Fibroblast of lung (primary cell): Measurements from ENCODE around the gene TRPM3. TPM values are rescaled to one million over a fixed set of nuclear protein-coding genes. Genes with fewer than 3 reads are reported as not detected.

Source experiments
- DNase-seq, 2 donors: peaks; one replicate each; pipeline versions ENCODE4 v3.0.0 to v3.0.0-alpha.2; 2010; ENCODE audit warnings: low read depth in 2 of 2
- H2AFZ ChIP-seq: 2 replicates; pipeline ENCODE4 v1.5.1; 2012; ENCODE audit warnings: low read length, control low read depth, inconsistent platforms
- H3K27ac ChIP-seq: 2 replicates; pipeline ENCODE4 v1.5.1; 2011; ENCODE audit warnings: low read length, control low read depth; ENCODE audit not compliant: insufficient read depth
- H3K27me3 ChIP-seq: 2 replicates; pipeline ENCODE4 v1.5.1; 2011; ENCODE audit warnings: mild to moderate bottlenecking, low read length; ENCODE audit not compliant: control insufficient read depth, insufficient read depth
- H3K36me3 ChIP-seq: 2 replicates; pipeline ENCODE4 v1.5.1; 2011; ENCODE audit warnings: low read length; ENCODE audit not compliant: control insufficient read depth, insufficient read depth
- H3K4me1 ChIP-seq: 2 replicates; pipeline ENCODE4 v1.5.1; 2011; ENCODE audit warnings: low read length; ENCODE audit not compliant: control insufficient read depth, insufficient read depth; ENCODE audit errors: extremely low read depth
- H3K4me2 ChIP-seq: 2 replicates; pipeline ENCODE4 v1.5.1; 2011; ENCODE audit warnings: low read length, control low read depth; ENCODE audit not compliant: insufficient read depth; ENCODE audit errors: extremely low read depth
- H3K4me3 ChIP-seq, 4 experiments: fragments of 200-600 bp in 1 of 4; sonication (generic) in 1 of 4; replicated peaks in 1 of 4; 2 replicates each; pipeline ENCODE4 v1.5.1; 2011 to 2016; ENCODE audit warnings: low read length in 4 of 4, low read depth in 3 of 4, mild to moderate bottlenecking in 3 of 4, control low read depth in 2 of 4, inconsistent platforms in 1 of 4, mixed read lengths in 1 of 4; ENCODE audit not compliant: insufficient read depth in 1 of 4; ENCODE audit errors: control extremely low read depth in 1 of 4
- H3K79me2 ChIP-seq: 2 replicates; pipeline ENCODE4 v1.5.1; 2012; ENCODE audit warnings: mild to moderate bottlenecking, low read length, inconsistent platforms; ENCODE audit not compliant: control insufficient read depth, insufficient read depth
- H3K9ac ChIP-seq: 2 replicates; pipeline ENCODE4 v1.5.1; 2011; ENCODE audit warnings: mild to moderate bottlenecking, low read length, control low read depth; ENCODE audit not compliant: insufficient read depth
- H3K9me3 ChIP-seq: 2 replicates; pipeline ENCODE4 v1.5.1; 2012; ENCODE audit warnings: low read depth, low read length; ENCODE audit not compliant: control insufficient read depth, insufficient read depth
- H4K20me1 ChIP-seq: 2 replicates; pipeline ENCODE4 v1.5.1; 2011; ENCODE audit warnings: low read length; ENCODE audit not compliant: control insufficient read depth, insufficient read depth; ENCODE audit errors: extremely low read depth
- EZH2 ChIP-seq: IDR thresholded peaks from 2 replicates; pipeline ENCODE4 v1.5.1; 2012; ENCODE audit warnings: low read length, control low read depth, mild to moderate bottlenecking; ENCODE audit errors: missing control alignments
- polyA plus RNA-seq, 2 donors: library from polyadenylated mRNA; depleted of rRNA in 1 of 2; stranded (reverse) in 1 of 2; unstranded in 1 of 2; fragments of >200 nt; gene quantifications; 2 replicates each; pipeline ENCODE4 v1.2.1, GENCODE V29; 2011 to 2012; ENCODE audit warnings: missing spikeins in 1 of 2
- total RNA-seq: library from RNA; depleted of rRNA; stranded (reverse); fragments of >200 nt; gene quantifications from 2 replicates; pipeline ENCODE4 v1.2.1, GENCODE V29; 2014
- TF ChIP-seq, protein P1 (sequence below), 2 donors: IDR thresholded peaks in 1 of 2; conservative IDR thresholded peaks in 1 of 2; 1 replicate in 1 of 2; 2 replicates in 1 of 2; pipeline ENCODE4 v1.5.1; 2011 to 2012; ENCODE audit warnings: low read length in 2 of 2, control low read depth in 1 of 2, inconsistent platforms in 1 of 2, low read depth in 1 of 2, mild to moderate bottlenecking in 1 of 2

Gene TRPM3
- total and polyA plus RNA-seq, 2 donors (not counting 1 experiment from before 2014, with no cell fraction given), result 0.05 to 0.50 TPM

DNA sequence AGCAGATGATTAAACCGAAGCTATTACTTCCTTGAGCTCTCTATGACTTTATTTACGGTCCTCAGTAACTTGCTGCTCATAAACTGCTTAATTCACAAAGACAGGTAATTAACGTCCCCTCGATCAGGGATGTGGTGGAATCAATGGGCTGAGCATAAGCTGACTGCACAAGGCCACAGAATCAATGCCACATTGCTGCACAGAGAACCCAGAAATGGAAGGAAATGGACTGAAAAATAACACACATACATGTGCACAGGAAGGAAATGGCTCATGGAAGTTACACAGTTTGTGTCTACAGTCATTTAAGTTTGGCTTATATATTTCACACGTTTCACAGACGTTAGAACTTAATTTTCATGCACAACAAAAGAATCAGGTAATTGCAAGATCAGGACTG, 588.7 kb downstream of the TRPM3 start:
- Histone ChIP-seq H3K9ac (no peak overlapping the region), H2AFZ (no peak overlapping the region), H3K4me2 (no peak overlapping the region), H4K20me1 (no peaks in the 10 kb centered on the region), H3K36me3 (no peaks in the 10 kb centered on the region), H3K27me3 (no peaks in the 10 kb centered on the region), H3K4me3 (no peak overlapping the region), H3K27ac (no peak overlapping the region), H3K9me3 (no peaks in the 10 kb centered on the region), H3K4me1 (peaks cover 2% of the 10 kb centered on the region), H3K79me2 (no peaks in the 10 kb centered on the region)
- no peak for DNase-seq
- TF ChIP-seq, protein P1, sequence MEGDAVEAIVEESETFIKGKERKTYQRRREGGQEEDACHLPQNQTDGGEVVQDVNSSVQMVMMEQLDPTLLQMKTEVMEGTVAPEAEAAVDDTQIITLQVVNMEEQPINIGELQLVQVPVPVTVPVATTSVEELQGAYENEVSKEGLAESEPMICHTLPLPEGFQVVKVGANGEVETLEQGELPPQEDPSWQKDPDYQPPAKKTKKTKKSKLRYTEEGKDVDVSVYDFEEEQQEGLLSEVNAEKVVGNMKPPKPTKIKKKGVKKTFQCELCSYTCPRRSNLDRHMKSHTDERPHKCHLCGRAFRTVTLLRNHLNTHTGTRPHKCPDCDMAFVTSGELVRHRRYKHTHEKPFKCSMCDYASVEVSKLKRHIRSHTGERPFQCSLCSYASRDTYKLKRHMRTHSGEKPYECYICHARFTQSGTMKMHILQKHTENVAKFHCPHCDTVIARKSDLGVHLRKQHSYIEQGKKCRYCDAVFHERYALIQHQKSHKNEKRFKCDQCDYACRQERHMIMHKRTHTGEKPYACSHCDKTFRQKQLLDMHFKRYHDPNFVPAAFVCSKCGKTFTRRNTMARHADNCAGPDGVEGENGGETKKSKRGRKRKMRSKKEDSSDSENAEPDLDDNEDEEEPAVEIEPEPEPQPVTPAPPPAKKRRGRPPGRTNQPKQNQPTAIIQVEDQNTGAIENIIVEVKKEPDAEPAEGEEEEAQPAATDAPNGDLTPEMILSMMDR (conservative IDR thresholded peaks at IDR 0.05 in 1 of 2, IDR thresholded peaks at IDR 0.05 in 1 of 2; ENCODE audit: low read depth in 1 of 2, low read length in 2 of 2), result no peak
- no peak for TF ChIP-seq EZH2

DNA sequence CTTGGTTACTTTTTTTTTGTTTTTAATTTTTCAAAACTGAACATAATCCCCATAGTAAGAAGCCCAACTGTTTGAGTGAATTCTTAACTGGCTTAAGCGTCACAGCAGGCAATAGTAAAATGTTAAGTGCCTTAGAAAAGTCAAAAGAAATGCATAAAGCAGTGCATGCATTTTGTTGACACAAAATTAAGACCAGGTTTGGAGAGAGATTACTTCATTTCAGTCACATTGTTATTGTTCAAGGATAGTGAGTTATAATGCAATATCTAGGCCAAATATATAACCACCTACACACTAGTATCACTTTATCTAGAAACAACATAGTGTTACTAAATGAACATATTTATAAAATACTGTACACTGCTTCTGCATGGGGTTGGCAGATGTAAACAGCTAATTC, 590.1 kb downstream of the TRPM3 start:
- no peaks in the 10 kb centered on the region for H3K79me2 ChIP-seq
- TF ChIP-seq, protein P1 (conservative IDR thresholded peaks at IDR 0.05 in 1 of 2, IDR thresholded peaks at IDR 0.05 in 1 of 2; ENCODE audit: low read depth in 1 of 2, low read length in 2 of 2), result no peak
- TF ChIP-seq EZH2, result no peak
- no peak for DNase-seq
- H3K9me3 ChIP-seq, result no peaks in the 10 kb centered on the region
- H3K27ac ChIP-seq, result no peak overlapping the region
- no peaks in the 10 kb centered on the region for H3K27me3 ChIP-seq
- no peak overlapping the region for H3K4me2 ChIP-seq
- H3K9ac ChIP-seq, result no peak overlapping the region
- no peaks in the 10 kb centered on the region for H3K36me3 ChIP-seq
- H3K4me3 ChIP-seq, result no peak overlapping the region
- no peaks in the 10 kb centered on the region for H4K20me1 ChIP-seq
- H3K4me1 ChIP-seq, result peaks cover 2% of the 10 kb centered on the region
- no peak overlapping the region for H2AFZ ChIP-seq

DNA sequence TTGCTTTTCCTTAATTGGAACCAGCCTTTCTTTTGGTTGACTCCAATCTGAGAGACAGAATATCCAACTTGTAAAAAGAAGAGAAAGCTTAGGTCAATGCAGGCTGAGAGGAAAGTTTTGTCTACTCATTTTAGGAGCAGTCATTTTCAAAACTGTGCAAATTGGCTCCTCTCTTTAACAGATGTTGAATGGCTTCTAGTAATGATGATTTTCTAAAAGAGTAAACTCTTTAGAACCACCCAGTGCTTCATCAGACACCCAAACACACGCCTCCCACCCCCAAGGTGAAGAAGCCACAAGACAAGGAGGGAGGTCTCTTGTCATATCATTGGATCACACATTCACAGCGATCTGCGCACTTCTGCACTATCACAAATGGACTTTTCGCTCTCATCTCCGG, 590.7 kb downstream of the TRPM3 start:
- H3K4me2 ChIP-seq, result no peak overlapping the region

More for the DNA sequence above, 590.7 kb downstream of the TRPM3 start:
- H3K27me3 ChIP-seq, result no peaks in the 10 kb centered on the region
- TF ChIP-seq, protein P1 (conservative IDR thresholded peaks at IDR 0.05 in 1 of 2, IDR thresholded peaks at IDR 0.05 in 1 of 2; ENCODE audit: low read depth in 1 of 2, low read length in 2 of 2), result no peak
- TF ChIP-seq EZH2, result no peak
- H3K36me3 ChIP-seq, result no peaks in the 10 kb centered on the region
- H2AFZ ChIP-seq, result no peak overlapping the region
- H3K27ac ChIP-seq, result no peak overlapping the region
- H3K79me2 ChIP-seq, result no peaks in the 10 kb centered on the region
- H3K4me1 ChIP-seq, result peaks cover 2% of the 10 kb centered on the region
- H3K9me3 ChIP-seq, result no peaks in the 10 kb centered on the region
- H3K4me3 ChIP-seq, result no peak overlapping the region
- H3K9ac ChIP-seq, result no peak overlapping the region
- no peak for DNase-seq
- H4K20me1 ChIP-seq, result no peaks in the 10 kb centered on the region
